GM12864 (cell line): Measurements from ENCODE around the gene CHSY1.

ENCODE experiments used
- DNase-seq: peaks from one replicate; pipeline ENCODE4 v3.0.0-alpha.2; 2011; ENCODE audit warnings: low read depth
- H3K4me3 ChIP-seq: 2 replicates; pipeline ENCODE4 v1.5.1; 2011; ENCODE audit warnings: mild to moderate bottlenecking, low read depth, low read length, control low read depth
- TF ChIP-seq, protein P1 (sequence below): IDR thresholded peaks from 2 replicates; pipeline ENCODE4 v1.5.1; 2011; ENCODE audit warnings: low read depth, mild to moderate bottlenecking, moderate library complexity, low read length, control low read depth, inconsistent platforms; ENCODE audit errors: missing control alignments

The CHSY1 gene

DNA sequence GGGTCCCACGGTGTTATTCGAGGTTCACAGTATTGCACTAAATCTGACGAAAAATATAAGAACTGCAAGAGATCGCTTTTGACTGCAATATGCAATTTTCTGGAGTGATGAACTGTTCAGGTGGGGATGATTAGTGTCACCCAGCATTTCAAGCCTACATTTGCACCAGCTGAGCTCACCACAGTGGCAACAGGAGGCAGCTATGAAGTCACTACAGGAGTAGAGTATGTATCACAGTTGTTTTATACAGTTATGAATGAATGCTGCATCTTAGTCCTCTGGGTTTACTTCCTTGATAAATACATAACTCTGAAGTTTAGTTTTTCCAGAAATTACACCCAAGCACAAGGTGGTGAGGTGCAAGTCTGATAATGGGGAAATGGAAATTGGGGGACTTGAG lies 69.6 kb downstream of the CHSY1 start:
- TF ChIP-seq, protein P1, sequence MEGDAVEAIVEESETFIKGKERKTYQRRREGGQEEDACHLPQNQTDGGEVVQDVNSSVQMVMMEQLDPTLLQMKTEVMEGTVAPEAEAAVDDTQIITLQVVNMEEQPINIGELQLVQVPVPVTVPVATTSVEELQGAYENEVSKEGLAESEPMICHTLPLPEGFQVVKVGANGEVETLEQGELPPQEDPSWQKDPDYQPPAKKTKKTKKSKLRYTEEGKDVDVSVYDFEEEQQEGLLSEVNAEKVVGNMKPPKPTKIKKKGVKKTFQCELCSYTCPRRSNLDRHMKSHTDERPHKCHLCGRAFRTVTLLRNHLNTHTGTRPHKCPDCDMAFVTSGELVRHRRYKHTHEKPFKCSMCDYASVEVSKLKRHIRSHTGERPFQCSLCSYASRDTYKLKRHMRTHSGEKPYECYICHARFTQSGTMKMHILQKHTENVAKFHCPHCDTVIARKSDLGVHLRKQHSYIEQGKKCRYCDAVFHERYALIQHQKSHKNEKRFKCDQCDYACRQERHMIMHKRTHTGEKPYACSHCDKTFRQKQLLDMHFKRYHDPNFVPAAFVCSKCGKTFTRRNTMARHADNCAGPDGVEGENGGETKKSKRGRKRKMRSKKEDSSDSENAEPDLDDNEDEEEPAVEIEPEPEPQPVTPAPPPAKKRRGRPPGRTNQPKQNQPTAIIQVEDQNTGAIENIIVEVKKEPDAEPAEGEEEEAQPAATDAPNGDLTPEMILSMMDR, result no peak
- DNase-seq, result no peak
- H3K4me3 ChIP-seq, result no peak overlapping the region

DNA sequence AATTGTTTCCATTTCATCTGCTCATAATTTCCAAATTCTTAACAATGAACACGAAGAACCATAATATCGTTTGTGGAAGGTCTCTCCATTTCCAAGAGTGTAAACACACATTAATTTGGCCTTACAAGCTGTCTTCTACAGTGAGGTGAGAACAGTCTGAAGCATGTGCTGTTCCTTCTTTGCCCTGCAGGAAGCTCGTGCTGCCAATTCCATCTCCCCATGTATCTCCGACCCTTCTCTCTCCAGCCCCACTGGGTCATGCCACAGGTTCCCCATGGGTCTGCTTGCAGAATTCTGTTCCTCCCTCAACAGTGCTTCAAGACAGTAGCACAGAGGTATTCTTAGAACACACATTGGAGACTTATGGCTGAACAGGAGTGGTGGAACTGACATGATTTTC lies 70.5 kb downstream of the CHSY1 start:
- no peak overlapping the region for H3K4me3 ChIP-seq
- TF ChIP-seq, protein P1, result no peak
- DNase-seq, result no peak

DNA sequence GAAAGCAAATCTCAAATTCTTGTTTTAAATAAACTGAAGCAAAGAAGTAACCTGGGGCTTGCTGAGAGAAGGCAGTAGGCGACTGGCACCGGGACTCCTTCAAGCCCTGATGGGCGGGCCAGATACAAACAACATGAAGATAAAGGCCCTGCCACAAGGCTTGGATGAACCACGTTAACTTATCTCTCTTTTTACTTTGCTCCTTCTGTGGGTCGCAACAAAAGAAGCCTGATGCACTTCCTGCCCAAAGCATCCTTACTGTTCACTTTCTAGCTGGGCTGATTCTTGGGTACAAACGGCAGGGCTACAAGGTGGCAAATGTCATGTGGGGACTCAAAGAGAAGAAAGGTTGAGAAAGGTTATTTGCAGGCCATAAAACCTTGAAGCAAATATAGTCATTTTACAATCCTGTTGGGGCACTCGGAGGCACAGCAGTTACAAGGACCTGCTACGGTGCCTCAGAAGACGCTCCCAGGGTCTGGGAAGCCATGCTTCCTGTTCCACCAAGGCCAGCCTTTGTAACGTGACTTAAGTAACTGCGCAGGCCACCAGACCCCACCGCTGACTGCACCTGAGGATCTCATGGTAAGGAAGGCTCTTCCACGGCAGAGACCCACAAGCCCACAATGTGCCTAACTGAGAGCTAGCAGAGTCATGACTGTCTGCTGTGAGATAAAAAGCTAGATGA lies 71.1 kb downstream of the CHSY1 start:
- TF ChIP-seq, protein P1, result no peak
- no peak overlapping the region for H3K4me3 ChIP-seq
- DNase-seq, result no peak

DNA sequence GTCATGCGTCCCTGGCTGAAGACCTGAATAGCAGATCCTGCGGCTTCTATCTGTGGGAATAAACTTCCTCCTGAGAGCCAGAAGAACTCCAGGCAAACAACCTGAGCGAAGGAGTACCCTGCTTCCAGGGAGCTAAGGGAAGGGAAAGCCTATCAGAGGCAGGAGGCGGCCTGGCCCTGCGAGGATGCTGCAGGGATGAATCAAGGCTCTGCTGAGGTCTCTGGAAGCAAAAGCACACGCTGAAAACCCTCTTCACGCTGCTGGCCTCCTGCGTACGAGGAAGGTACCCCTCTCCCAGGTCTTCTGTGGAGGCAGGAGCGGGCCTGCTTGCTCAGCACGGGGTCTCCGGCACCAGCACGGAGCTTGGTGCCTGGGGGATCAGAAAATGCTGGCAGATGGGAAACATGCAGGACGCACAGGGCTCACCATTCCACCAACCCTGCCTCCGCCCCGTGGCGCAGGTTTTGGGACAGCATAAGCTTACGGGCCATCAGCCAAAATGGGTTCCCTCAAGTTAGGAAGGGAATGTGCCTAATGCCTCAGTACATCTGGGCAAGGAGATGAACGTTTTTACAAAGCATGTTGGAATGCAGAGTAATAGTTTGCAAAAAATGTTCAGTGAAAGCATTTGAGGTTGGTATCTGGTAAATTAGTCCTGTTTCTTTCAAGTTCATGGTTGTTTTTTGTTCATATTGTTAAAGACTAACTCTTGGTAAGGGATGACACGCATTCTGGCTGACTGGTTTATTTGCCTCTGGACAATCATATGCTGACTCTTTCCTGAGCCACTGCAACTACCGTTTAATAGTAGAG lies 72.3 kb downstream of the CHSY1 start:
- TF ChIP-seq, protein P1, result no peak
- H3K4me3 ChIP-seq, result no peak overlapping the region
- DNase-seq, result no peak

DNA sequence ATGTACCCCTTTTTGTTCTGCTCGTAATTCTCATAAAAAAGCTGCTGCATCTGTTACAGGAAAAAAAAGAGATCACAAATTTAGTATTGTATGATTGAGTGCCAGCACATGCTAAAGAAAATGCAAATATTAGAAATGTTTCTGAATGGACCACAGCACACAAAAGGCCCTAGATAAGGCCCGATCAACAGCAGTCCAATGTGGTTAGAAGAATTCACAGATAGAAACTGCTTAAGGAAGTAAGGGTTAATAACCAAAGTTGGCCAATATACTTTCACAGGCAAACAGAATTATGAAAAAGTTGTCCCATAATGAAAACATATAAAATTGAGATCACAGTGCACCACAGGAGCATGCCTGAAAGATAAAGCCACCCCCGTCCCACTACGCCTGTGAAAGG lies 72.9 kb downstream of the CHSY1 start:
- no peak for DNase-seq
- H3K4me3 ChIP-seq, result no peak overlapping the region
- TF ChIP-seq, protein P1, result no peak

DNA sequence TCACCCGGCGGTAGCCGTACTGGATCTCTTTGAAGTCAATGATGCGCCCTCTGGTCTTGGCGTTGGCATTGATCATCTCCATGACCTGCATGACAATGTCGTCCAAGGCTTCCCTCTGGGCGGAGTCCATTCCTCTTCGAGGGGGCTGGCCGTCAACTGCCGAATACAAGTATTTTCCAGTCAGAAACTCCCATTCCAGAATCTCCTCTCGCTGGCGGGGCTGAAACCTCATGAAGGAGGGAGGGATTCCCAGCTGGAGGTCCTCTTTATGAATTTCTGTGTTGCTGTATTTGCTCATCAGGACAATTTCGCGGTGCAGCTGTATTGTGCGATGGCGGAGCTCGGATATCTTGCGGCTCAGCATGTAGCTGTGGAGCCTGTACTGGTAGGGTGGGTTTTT lies 73.4 kb downstream of the CHSY1 start:
- no peak overlapping the region for H3K4me3 ChIP-seq
- TF ChIP-seq, protein P1, result no peak
- no peak for DNase-seq

DNA sequence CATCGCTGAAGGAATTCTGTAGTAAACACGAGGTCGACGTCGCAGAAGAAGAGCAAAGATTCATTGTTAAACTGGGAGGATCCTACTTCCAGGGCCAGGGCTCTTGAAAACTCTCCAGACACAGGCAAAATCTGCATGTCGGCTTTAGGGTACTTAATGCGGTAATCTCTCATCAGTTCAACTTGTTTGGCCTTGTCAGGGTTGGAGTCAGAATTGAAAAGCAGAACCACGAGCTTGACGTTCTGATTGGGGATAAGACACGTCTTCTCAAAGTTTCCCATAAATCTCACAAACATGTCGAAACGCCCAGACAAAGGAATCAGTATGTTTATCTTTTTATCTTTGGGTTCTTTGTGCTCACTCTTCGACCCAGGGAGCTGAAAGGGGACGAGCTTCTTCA lies 74.0 kb downstream of the CHSY1 start:
- H3K4me3 ChIP-seq, result no peak overlapping the region
- TF ChIP-seq, protein P1, result no peak
- DNase-seq, result no peak
